GM18507 (cell line): ENCODE data around the gene MSI2.

Experiments
- DNase-seq: peaks from one replicate; pipeline ENCODE4 v3.0.0; 2011; ENCODE audit warnings: low read depth; ENCODE audit not compliant: insufficient read length; ENCODE audit errors: extremely low spot score
- FAIRE-seq: peaks from 2 replicates; lab custom pipeline; 2011; peaks lifted over from hg19 to GRCh38; lab: Jason Lieb, UNC

MSI2 gene

DNA sequence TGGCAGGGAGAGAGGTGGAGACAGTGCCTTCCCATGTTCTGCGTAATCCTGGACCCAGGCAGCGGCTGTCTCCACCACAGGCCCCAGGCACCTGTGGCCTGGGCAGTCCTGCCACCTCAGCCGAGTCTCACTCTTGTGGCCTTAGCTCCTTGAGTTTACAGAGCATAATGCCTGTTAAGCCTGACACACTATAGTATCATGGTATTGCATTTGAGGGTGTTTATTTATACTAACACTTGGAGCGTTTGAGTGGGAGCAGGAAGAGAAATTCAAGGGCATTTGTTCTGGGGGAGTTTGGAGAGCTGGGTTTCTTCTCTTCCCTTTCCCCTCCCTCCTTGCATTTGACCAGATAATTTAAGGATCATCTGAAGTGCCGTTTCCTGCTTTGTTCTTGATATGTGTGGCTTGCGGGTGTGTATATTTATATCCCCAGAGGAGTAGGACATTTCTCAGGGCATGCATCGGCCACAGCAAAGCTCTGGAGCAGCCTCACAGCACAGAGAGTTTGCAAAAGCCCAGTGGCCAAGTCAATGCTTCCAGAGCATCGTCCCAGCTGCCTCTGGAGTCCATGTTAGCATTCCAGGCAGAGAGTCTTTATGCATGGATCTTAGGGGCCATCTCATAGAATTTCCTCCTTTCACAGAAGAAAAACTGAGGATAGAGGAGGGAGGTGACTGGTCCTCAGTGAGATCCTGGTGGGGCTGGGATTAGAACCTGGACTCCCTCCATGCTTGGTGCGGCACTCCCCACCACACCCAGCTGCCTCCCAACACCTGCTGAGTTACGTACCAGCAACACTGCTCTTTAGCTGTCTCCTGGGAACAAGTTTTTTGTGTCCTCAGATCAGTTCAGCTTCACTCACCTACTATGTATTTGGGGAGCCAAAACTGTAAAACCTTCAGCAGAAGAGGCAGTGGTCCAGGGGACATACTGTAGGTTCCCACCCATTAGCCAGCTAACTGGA, 266.0 kb downstream of the MSI2 start:
- FAIRE-seq (no peak), DNase-seq (no peak)

DNA sequence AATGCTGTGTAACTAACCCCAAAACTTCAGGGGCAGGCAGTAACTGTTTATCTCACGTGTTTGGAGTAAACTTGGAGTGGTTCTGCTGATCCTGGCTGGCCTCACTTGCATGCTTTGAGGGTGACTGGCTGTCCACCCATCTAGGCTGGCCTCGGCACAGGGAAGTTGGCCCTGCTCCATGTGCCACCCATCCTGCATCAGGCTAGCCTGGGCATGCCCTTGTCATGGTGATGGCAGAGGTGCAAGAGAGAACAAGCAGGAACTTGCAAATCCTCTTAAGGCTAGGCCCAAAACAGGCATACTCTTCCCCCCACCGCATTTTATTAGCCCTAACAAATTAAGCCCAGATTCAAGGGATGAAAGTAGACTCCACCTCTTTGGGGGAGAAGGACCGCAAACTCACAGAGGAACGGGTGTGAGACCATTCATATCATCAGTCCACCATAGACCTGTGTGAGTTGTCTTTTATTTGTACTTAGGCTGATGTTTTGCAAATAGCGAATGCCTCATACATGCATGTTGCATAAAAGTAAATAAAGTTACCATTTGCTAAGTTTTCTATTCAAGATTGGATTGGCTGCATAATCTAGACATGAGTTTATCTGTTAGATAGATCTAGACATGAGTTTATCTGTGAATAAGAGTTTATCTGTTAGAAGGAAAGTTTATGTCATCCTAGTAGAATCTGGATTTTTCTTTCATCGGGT, 267.8 kb downstream of the MSI2 start:
- FAIRE-seq (no peak), DNase-seq (no peak)

DNA sequence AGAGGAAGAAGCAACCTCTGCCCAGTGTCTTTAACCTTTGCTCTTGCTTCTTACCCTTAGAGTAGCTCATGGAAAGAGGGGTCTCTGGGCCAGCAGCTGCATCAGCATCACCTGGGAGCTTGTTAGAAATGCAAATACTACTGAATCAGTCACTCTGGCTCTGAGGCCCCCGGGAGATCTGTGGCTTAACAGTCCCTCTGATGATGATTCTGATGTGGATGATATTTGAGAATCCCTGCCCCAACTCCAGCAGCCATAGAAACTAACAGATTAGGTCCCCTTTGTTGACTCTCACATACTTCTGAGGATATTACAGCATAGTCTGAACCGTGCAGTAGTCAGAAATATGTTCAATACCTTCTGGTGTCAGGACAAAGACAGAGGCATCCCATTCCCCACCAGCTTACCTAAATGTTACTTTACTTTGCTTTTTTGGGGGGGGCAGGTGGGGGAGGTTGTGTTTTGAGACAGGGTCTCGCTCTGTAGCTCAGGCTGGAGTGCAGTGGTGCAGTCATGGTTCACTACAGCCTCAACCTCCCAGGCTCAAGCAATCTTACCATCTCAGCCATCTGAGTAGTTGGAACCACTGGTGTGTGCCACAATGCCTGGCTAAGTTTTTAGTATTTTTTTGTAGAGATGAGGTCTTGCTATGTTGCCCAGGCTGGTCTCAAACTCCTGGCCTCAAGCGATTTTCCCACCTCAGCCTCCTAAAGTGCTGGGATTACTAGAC, 268.7 kb downstream of the MSI2 start:
- FAIRE-seq: no peak
- no peak for DNase-seq

DNA sequence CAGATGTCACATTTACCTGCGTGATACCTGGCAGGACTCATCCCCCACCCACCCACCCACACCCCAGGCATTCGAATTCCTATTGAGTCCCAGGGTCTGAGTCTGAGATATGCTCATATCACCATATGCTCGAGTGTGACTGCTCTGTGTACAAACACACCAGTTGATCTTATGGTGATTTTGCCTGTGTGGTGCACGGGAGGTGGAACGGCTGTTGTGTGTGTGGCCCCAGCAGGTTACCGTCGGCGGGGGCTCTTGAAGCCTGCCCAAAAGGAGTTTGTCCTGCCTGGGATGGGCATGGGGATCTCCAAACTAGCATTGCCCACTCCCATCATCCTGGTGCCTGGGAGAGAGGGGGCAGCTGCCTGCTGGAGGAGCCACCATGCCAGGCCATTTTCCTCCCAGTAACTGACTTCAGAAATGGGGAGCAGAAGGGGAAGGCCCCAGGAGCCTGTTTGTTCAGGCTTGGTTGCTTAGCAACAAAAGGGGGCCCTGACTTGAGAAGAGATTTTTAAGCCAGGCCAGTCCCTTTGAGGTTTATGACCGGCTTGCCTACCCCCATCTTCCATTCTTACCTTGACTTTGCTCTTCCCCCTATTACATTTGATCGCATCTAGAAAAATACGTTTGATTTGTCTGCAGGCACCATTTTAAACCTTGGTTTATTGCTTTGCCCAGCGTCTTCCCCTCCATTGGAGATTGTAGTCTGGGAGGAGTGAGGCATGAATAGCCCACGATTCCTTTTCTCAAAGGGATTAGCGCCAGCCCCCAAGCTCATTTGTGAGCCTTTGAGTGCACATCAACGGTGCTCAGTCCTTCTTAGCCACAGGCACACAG, 271.1 kb downstream of the MSI2 start:
- DNase-seq (no peak), FAIRE-seq (no peak)

DNA sequence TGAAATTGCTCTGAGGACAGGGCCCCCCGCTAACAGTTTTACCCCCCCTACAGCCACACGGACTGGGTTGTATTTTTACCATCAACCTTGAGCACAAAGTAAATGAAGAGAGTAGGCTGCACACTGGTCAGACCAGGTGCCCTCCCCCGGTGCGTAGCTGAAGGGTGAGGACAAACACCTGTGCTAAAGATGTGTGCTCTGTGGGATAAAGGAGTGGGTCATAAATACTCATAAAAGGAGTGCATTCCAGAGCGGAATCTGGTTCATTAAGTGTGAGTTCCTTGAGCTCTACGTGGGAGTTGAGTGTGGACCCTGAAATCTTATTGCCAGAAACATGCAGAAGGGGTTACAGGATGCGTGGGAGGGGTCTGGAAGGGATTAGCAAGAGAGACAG, 271.7 kb downstream of the MSI2 start:
- FAIRE-seq (no peak), DNase-seq (no peak)

DNA sequence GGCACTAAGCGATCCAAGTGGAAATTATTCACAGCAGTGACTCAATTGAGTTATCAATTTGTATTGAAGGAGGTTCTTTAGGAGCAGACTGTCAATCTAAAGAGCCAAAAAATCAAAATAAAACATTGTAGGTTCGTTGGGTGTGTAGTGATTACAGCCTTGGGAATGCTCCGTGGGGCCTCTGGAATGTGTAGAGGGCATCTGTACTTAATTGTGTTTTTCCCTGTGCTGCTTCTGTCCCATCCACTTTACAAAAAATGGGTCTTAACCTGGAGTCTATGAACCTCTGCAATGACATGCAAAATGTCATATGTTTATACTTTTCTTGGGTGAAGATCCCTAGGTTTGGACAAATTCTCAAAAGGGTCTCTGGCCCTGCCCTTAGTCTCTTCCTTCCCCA, 273.7 kb downstream of the MSI2 start:
- FAIRE-seq: no peak
- no peak for DNase-seq

DNA sequence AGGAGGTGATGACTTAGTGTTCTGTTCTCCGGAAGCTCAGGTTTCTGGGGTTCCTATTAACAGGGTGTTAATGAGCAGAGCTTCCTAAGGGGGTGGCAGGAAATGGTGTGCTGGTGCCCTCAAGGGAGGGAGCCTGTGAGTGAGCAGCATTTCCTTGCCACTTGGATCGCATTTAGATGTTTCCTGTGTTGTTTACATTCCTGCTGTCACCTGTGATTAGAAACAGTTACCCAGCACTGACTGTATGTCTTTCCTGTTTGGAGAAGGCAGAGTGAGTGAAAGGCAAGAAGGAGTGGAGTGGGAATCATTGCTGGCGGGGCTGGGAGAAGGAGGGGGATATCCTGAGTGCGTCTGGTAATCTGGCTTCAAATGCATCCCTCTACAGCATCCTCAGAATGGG, 274.2 kb downstream of the MSI2 start:
- DNase-seq: no peak
- no peak for FAIRE-seq

DNA sequence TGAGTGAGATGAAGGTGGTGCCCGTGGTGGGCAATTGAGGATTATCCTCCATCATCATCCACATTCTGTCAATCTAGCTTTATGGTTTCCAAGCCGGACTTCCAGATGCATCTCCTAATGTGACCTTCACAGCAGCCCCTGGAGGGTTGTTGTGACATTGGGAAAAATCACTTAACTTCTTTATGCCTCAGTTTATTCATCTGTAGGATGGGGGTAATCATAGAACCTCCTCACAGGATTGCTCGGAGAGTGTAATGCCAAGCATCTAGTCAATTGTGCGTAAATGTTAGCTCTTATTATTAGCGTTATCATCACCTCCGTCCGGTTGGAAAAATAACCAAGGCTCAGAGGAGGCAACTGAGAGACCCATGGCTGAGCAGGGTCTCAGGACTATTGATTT, 274.8 kb downstream of the MSI2 start:
- FAIRE-seq (no peak), DNase-seq (no peak)

DNA sequence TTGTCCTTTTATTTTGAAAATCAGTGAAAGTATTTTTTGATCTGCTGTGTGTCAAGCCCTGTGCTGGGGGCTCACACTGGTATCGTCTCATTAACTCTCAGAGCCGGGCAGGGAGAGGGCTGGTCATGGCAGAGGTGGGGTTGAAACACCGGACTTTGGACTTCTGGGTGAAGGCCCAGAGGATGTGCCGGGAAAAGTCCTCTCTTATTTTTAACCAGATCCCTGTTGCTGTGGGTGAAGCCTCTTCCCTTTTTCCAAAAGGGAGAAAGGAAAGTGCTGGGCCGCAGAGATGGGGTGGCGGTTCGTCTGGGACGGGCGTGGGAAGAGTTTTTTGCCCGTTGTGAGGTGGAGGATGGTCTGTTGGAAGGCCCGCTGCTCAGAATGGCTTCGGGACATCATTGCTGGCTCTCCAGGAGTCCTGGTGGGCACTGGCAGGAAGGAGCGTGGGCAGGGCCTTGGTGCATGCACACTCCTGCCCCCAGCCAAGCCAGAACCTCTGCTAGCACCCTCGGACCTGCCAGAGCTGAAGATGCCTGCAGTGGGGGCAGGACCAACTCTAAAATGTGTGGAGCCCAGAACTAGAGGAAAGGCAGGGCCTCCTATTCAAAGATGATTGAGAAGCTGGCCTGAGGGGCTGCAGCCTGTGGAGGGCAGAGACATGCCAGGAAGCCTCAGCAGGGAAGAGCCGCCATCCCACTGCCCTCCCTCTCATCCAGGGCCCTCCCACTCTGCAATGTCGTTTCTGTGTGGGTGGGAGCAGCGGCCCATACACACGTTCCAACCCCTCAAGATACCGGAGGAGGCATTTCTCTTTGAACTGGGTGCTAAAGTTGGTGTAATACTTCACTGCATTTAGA, 275.6 kb downstream of the MSI2 start:
- no peak for FAIRE-seq
- DNase-seq: no peak

DNA sequence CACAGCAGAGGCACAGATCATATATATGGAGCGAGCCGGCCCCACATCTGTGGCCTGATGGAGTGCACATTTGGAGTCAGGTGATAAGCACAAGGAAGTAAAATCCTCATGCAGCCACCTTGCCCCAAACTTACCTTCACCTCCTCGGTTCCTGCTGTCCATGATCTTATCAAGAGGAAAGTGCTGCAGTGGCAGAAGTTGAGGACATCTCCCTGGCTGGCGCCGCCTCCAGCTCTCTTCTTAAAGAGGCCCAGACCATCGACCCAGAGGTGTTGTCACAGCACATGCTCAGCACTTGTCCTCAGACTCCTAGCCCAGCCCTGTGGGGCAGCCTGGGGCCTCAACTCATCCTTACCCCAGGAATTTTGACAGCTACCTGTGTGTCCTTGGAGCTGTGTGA, 276.2 kb downstream of the MSI2 start:
- no peak for FAIRE-seq
- no peak for DNase-seq

DNA sequence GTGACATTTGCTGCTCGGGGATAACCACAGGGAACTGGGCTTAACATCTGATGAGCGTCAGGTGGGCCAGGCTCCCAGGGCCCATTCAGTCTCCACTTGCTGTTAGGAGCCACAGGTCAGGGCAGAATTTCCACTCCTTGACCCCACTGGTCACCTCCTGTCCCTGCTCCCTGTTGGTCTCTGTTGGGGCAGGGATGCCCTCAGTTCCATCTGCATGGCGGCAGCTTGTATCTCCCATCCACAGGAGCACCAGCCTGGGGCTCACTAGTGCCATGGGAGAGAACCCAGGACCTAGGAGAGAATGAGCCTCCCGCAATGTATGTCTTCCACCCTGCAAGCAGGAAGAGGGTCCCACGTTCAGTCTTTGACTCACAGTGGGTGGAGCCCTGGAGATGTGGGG, 276.6 kb downstream of the MSI2 start:
- DNase-seq: no peak
- FAIRE-seq: no peak

DNA sequence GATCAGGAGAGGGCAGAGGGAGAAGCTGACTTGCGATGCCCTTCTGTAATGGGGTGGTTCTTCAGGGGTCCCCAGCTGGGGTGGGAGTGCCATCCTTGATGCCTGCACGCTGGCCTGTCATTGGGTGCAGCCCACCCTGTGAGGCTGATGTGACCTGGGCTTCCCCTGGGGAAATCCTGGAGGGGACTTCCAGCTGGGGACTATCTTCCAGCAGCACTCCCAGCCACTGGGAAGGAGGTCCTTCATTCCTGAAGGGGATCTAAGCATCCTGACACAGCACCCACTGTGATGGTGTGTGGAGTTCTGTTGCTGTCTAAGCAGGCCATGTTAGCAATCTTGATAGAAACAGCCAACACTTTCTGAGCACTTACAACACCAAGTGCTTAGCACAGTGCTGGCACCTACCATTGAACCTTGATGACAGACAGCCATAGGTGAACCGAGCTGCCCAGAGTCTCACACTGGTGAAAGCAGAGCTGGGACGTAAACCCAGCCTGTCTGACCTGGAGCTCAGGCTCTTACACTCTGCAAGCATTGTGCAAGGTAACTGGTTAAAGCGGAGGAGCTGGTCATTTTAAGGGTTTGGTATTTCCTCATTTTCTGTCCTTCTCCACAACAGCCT, 277.5 kb downstream of the MSI2 start:
- FAIRE-seq: no peak
- no peak for DNase-seq

DNA sequence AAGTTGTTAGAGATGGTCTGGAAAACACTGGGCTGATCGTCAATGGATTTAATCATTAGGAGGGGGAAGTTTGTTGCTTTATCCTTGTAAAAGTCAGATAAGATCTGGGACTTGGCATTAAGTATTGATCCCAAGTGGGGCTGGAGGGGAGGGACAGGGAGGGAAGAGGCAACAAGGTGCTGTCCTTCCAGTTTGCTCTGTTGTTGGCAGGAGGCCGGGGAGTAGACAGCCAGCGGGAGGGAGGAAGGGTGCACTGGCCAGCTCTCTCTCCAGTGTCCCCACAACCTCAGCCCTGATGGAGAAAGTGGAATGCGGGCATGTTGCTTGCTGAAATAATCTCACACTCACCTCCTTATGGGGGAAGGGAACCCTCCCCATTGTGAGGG, 278.5 kb downstream of the MSI2 start:
- DNase-seq: no peak
- FAIRE-seq: no peak

DNA sequence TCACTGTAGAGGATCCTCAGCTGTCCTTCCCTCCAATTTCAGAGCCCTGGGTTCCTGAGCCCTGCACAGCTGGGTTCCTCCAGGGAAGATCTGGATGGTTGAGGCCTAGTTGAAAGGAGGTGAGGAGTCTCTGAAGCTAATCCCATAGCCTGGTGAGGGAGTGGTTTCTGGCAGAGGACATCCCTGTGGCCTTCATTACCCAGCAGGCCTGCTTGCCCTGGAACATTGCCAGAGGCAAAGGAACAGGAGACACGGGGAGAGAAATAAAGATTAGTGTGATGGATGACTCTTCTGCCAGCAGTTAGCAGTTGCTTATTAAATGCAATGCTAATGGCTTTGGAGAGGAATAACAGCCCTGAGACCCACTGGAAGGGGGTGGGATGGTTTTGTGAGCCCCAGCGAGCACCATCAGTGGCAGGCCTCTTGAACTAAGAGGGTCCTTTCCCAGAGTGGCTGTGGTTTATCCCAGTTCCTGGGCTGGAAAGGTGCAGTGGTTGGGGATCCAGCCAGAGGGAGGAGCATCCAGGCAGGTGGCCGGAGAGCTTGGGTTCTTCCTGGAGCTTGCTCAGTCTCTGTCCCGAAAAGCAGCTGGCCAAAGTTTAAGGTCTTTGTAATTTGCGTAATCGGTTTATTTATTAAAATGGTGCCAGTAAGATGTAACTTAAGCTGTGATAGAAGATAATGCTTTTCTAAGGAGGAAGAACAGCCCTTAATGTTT, 279.1 kb downstream of the MSI2 start:
- no peak for DNase-seq
- FAIRE-seq: no peak

DNA sequence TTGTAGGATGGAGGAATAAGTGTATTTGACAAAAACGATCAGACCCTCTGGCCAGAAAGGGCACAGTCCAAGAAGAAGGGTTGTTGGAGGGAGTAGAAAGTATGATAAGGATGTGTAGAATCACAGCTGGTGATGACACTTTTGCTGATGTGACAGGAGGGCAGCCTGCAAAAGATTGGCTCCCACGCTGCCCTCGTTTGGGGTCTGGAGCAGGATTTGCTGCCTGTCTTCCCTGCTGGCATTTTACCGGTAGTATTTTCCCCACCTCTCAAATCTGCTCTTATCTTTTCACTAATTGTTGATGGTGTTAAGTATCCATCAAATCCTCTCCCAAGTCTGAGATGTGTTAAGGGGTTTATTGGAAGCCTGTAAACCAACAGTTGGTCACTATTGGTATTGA, 280.0 kb downstream of the MSI2 start:
- DNase-seq (no peak), FAIRE-seq (no peak)

DNA sequence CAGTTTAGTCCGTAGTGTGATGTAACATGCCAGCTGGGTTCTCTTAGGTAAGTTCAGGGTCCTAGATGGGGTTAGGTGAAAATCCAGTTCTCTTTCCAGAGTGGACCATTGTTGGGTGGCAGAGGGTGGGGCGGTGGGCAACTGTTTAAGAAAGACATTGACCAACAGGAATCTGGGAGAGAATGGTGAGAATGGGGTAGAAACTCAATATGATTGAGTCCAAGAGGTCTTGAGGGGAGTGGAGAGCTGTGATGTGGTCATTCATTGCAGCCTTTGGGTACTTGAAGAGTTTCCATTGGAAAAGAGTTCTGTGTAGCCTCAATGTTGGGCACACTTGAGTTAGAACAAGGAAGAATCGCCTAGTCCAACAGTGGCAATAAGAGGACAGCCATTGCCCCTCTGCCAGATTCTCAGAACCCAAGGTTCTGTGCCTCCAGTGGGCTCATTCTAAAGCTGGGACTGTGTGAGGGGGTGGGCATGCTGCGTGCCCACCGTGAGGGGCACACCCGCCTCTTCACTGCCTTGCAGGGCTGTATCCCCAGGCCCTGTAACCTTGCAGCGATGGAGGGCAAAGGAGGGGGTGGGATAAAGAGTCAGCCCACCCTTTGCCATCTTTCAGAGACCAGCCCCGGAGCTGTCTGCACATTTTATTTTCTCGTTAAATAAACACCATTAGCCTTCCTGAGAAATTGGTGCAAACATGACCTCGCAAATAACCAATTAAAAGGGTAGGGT, 280.6 kb downstream of the MSI2 start:
- FAIRE-seq (no peak), DNase-seq (no peak)
